Sigmoid colon (tissue), 7 donors: ENCODE data around the gene GRID1. TPM values are rescaled to one million over a fixed set of nuclear protein-coding genes. Genes with fewer than 3 reads are reported as not detected.
"Not testable (repeated sequence)": the region's sequence is repeated elsewhere in the genome, so short reads cannot be mapped to it uniquely, and the experiment has no call there.

Experiments
- DNase-seq: peaks from one replicate; pipeline ENCODE4 v3.0.0-alpha.2; 2019
- H3K27ac ChIP-seq, 4 donors: fragments of 200-600 bp; sonication (generic); one replicate each; pipeline ENCODE4 v1.5.1; 2016 to 2019; ENCODE audit warnings: mild to moderate bottlenecking in 1 of 4
- H3K27me3 ChIP-seq, 3 donors: fragments of 200-600 bp; sonication (generic); one replicate each; pipeline ENCODE4 v1.5.1; 2019; ENCODE audit warnings: mild to moderate bottlenecking in 1 of 3
- H3K36me3 ChIP-seq, 4 donors: fragments of 200-600 bp; sonication (generic); one replicate each; pipeline ENCODE4 v1.5.1; 2016 to 2019
- H3K4me1 ChIP-seq, 4 donors: fragments of 200-600 bp; sonication (generic); one replicate each; pipeline ENCODE4 v1.5.1; 2017 to 2019
- H3K4me3 ChIP-seq, 4 donors: fragments of 200-600 bp; sonication (generic); one replicate each; pipeline ENCODE4 v1.5.1; 2017 to 2019; ENCODE audit warnings: mild to moderate bottlenecking in 2 of 4, moderate library complexity in 1 of 4
- H3K9me3 ChIP-seq, 4 donors: fragments of 200-600 bp in 3 of 4; sonication (generic) in 3 of 4; one replicate each; pipeline versions ENCODE4 v1.5.1 to v1.6.1; 2013 to 2019
- CTCF ChIP-seq, 4 experiments: fragments of 450-650 bp in 3 of 4; fragments of 200-600 bp in 1 of 4; IDR thresholded peaks; one replicate each; pipeline ENCODE4 v1.5.1; 2016 to 2019; ENCODE audit warnings: antibody characterized with exemption in 4 of 4, mild to moderate bottlenecking in 3 of 4, moderate library complexity in 2 of 4
- EP300 ChIP-seq, 4 donors: sonication (generic); formaldehyde crosslinking; IDR thresholded peaks; one replicate each; pipeline ENCODE4 v1.6.1; 2017; ENCODE audit warnings: antibody characterized with exemption in 4 of 4
- POLR2A ChIP-seq, 2 donors: fragments of 450-650 bp; IDR thresholded peaks; one replicate each; pipeline ENCODE4 v1.6.1; 2016; ENCODE audit warnings: antibody characterized with exemption in 2 of 2, mild to moderate bottlenecking in 2 of 2, moderate library complexity in 2 of 2
- POLR2AphosphoS5 ChIP-seq, 4 donors: sonication (generic); formaldehyde crosslinking; IDR thresholded peaks; one replicate each; pipeline ENCODE4 v1.6.1; 2017; ENCODE audit warnings: antibody characterized with exemption in 4 of 4
- WGBS, 2 donors: extraction: QIAGEN DNeasy Blood & Tissue Kit; methylation state at CpG; one replicate each; pipeline ENCODE4 v1.1.7; 2013; 5-methylcytosine and 5-hydroxymethylcytosine counted together
- intact Hi-C: fragments of 100-400 bp; cut with DNase I; formaldehyde crosslinking; loops from one replicate; pipeline ENCODE4 v1.15.1; 2023
- polyA plus RNA-seq, 3 donors: library from polyadenylated mRNA; stranded (reverse); fragments of 200-250 nt; gene quantifications; one replicate each; pipeline ENCODE4 v1.2.3, GENCODE V29; 2013
- total RNA-seq, 4 donors: library from RNA; depleted of rRNA; stranded (reverse); fragments of >200 nt; gene quantifications; one replicate each; pipeline ENCODE4 v1.1.0, GENCODE V29; 2016
- donor health status: healthy with polysubstance abuse.
- donor health status: Bipolar disorder and iron deficiency.
- donor health status: healthy.

GRID1 gene
- total and polyA plus RNA-seq, 7 donors: 0.66 to 4.7 (median 1.1) TPM; not detected in 2

- intact Hi-C loops: no loop called here
- H3K27me3 ChIP-seq: no peaks in the 10 kb centered on the region
- 82 to 83% methylated on average over 5 of the region's 5 CpGs for WGBS, 2 donors
- peak; percentile 48 for DNase-seq
- H3K9me3 ChIP-seq: no peaks in the 10 kb centered on the region
- no peaks in the 10 kb centered on the region for H3K36me3 ChIP-seq
- H3K4me3 ChIP-seq: no peak overlapping the region
- H3K4me1 ChIP-seq: no peaks in the 10 kb centered on the region
- H3K27ac ChIP-seq: no peak overlapping the region
- no peak for TF ChIP-seq CTCF (IDR thresholded peaks at IDR 0.05)
- no peak for TF ChIP-seq POLR2AphosphoS5 (IDR thresholded peaks at IDR 0.05)
- TF ChIP-seq POLR2A (IDR thresholded peaks at IDR 0.05): no peak
- TF ChIP-seq EP300 (IDR thresholded peaks at IDR 0.05): no peak
Measured at GRCh38 chr10:86078639-86079035, 288.0 kb downstream of the GRID1 start.

GRCh38 chr10:86077871-86078638 is 288.5 kb downstream of the GRID1 start:
- intact Hi-C loops: no loop called here
- Histone ChIP-seq H3K27ac (no peak overlapping the region), H3K9me3 (no peaks in the 10 kb centered on the region), H3K27me3 (no peaks in the 10 kb centered on the region), H3K4me3 (no peak overlapping the region), H3K4me1 (no peaks in the 10 kb centered on the region), H3K36me3 (no peaks in the 10 kb centered on the region)
- TF ChIP-seq POLR2A (IDR thresholded peaks at IDR 0.05) (no peak), EP300 (IDR thresholded peaks at IDR 0.05) (no peak), POLR2AphosphoS5 (IDR thresholded peaks at IDR 0.05) (no peak), CTCF (IDR thresholded peaks at IDR 0.05) (no peak)
- peak; percentile 34 for DNase-seq
- 88% methylated on average over 9 of the region's 9 CpGs for whole genome bisulfite sequencing, 2 donors

- Histone ChIP-seq H3K4me1 (no peaks in the 10 kb centered on the region), H3K36me3 (no peaks in the 10 kb centered on the region), H3K27me3 (no peaks in the 10 kb centered on the region), H3K27ac (no peak overlapping the region), H3K4me3 (no peak overlapping the region), H3K9me3 (no peaks in the 10 kb centered on the region)
- intact Hi-C loops: no loop called here
- no peak for DNase-seq
- WGBS, 2 donors: 75 to 84% methylated on average over 6 of the region's 6 CpGs
- no peak for TF ChIP-seq EP300 (IDR thresholded peaks at IDR 0.05)
- no peak for TF ChIP-seq POLR2AphosphoS5 (IDR thresholded peaks at IDR 0.05)
- no peak for TF ChIP-seq CTCF (IDR thresholded peaks at IDR 0.05)
- TF ChIP-seq POLR2A (IDR thresholded peaks at IDR 0.05): no peak
Measured at GRCh38 chr10:86077271-86077670, 289.3 kb downstream of the GRID1 start.

GRCh38 chr10:86076497-86076896 is 290.1 kb downstream of the GRID1 start:
- H3K4me1 ChIP-seq, H3K36me3 ChIP-seq, intact Hi-C loops, H3K4me3 ChIP-seq, H3K9me3 ChIP-seq, H3K27ac ChIP-seq, DNase-seq, H3K27me3 ChIP-seq: not testable (repeated sequence)
- 93% methylated on average over 4 of the region's 4 CpGs for WGBS, 2 donors

GRCh38 chr10:86075512-86075911 is 291.1 kb downstream of the GRID1 start:
- H3K4me1 ChIP-seq: no peaks in the 10 kb centered on the region
- DNase-seq: no peak
- H3K36me3 ChIP-seq: no peaks in the 10 kb centered on the region
- no peak overlapping the region for H3K4me3 ChIP-seq
- 78 to 80% methylated on average over 3 of the region's 3 CpGs for WGBS, 2 donors
- no peak overlapping the region for H3K27ac ChIP-seq
- TF ChIP-seq CTCF (IDR thresholded peaks at IDR 0.05): no peak
- TF ChIP-seq POLR2AphosphoS5 (IDR thresholded peaks at IDR 0.05): no peak
- TF ChIP-seq EP300 (IDR thresholded peaks at IDR 0.05): no peak
- TF ChIP-seq POLR2A (IDR thresholded peaks at IDR 0.05): no peak
- no peaks in the 10 kb centered on the region for H3K27me3 ChIP-seq
- no peaks in the 10 kb centered on the region for H3K9me3 ChIP-seq
- intact Hi-C loops: no loop called here
